HepG2 (cell line): Measurements from ENCODE around the gene CNKSR3. TPM values are rescaled to one million over a fixed set of nuclear protein-coding genes. Genes with fewer than 3 reads are reported as not detected.

Source experiments
- XRCC5 ChIP-seq: fragments of 200-400 bp; formaldehyde crosslinking; optimal IDR thresholded peaks from 2 replicates; pipeline ENCODE3; 2017; ENCODE audit warnings: mild to moderate bottlenecking, low read length
- ZNF136 ChIP-seq: sonication (generic); formaldehyde crosslinking; IDR thresholded peaks from 2 replicates; pipeline ENCODE4 v1.8.1; 2022; ENCODE audit warnings: low read depth, mild to moderate bottlenecking, moderate library complexity, missing genetic modification reagents
- polyA plus RNA-seq, 8 experiments: library from polyadenylated mRNA; depleted of rRNA in 3 of 8; stranded (reverse) in 7 of 8; unstranded in 1 of 8; fragments of >200 nt; fragmentation: Illumina TruSeq in 4 of 8; extraction: Trizol in 4 of 8; gene quantifications; 2 replicates each; pipeline versions ENCODE4 v1.2.1 to v1.2.3, GENCODE V29; 2011 to 2016; ENCODE audit warnings: low read depth in 4 of 8, missing spikeins in 1 of 8, mixed read lengths in 1 of 8; ENCODE audit not compliant: insufficient read depth in 1 of 8
- total RNA-seq, 5 experiments: library from RNA; depleted of rRNA; stranded (reverse); fragments of >200 nt; fragmentation: Illumina TruSeq; extraction: Trizol; gene quantifications; 2 replicates each; pipeline ENCODE4 v1.2.3, GENCODE V29; 2016; ENCODE audit warnings: low read depth in 1 of 5
- TF ChIP-seq, protein P1 (sequence below): sonication (generic); formaldehyde crosslinking; IDR thresholded peaks from 2 replicates; pipeline ENCODE4 v1.4.0; 2020; ENCODE audit warnings: mild to moderate bottlenecking, missing genetic modification reagents
- TF ChIP-seq, protein P2 (sequence below), 2 experiments: sonication (generic) in 1 of 2; formaldehyde crosslinking in 1 of 2; IDR thresholded peaks; 2 replicates each; pipeline versions ENCODE4 v1.5.1 to v1.6.1; 2011 to 2020; ENCODE audit warnings: borderline replicate concordance in 1 of 2, low read depth in 1 of 2, low read length in 1 of 2, mild to moderate bottlenecking in 1 of 2, missing genetic modification reagents in 1 of 2, moderate library complexity in 1 of 2
- TF ChIP-seq, protein P3 (sequence below): IDR thresholded peaks from 2 replicates; pipeline ENCODE4 v1.6.1; 2012; ENCODE audit warnings: low read depth, low read length, improper control_type of control experiment
- TF ChIP-seq, protein P4 (sequence below): sonication (generic); formaldehyde crosslinking; IDR thresholded peaks from 2 replicates; pipeline ENCODE4 v1.4.0; 2020; ENCODE audit warnings: missing genetic modification reagents
- TF ChIP-seq, protein P5 (sequence below): IDR thresholded peaks from 2 replicates; pipeline ENCODE4 v1.6.1; 2016
- TF ChIP-seq, protein P6 (sequence below): sonication (generic); formaldehyde crosslinking; conservative IDR thresholded peaks from 2 replicates; pipeline ENCODE4 v1.4.0; 2020; ENCODE audit warnings: mild to moderate bottlenecking, missing genetic modification reagents, moderate library complexity

Gene CNKSR3
- total and polyA plus RNA-seq, 2 of the 13 experiments (the other 11 are each of a cell fraction or from before 2014, with no cell fraction given): 9.2 to 38.6 TPM

- TF ChIP-seq, protein P1, sequence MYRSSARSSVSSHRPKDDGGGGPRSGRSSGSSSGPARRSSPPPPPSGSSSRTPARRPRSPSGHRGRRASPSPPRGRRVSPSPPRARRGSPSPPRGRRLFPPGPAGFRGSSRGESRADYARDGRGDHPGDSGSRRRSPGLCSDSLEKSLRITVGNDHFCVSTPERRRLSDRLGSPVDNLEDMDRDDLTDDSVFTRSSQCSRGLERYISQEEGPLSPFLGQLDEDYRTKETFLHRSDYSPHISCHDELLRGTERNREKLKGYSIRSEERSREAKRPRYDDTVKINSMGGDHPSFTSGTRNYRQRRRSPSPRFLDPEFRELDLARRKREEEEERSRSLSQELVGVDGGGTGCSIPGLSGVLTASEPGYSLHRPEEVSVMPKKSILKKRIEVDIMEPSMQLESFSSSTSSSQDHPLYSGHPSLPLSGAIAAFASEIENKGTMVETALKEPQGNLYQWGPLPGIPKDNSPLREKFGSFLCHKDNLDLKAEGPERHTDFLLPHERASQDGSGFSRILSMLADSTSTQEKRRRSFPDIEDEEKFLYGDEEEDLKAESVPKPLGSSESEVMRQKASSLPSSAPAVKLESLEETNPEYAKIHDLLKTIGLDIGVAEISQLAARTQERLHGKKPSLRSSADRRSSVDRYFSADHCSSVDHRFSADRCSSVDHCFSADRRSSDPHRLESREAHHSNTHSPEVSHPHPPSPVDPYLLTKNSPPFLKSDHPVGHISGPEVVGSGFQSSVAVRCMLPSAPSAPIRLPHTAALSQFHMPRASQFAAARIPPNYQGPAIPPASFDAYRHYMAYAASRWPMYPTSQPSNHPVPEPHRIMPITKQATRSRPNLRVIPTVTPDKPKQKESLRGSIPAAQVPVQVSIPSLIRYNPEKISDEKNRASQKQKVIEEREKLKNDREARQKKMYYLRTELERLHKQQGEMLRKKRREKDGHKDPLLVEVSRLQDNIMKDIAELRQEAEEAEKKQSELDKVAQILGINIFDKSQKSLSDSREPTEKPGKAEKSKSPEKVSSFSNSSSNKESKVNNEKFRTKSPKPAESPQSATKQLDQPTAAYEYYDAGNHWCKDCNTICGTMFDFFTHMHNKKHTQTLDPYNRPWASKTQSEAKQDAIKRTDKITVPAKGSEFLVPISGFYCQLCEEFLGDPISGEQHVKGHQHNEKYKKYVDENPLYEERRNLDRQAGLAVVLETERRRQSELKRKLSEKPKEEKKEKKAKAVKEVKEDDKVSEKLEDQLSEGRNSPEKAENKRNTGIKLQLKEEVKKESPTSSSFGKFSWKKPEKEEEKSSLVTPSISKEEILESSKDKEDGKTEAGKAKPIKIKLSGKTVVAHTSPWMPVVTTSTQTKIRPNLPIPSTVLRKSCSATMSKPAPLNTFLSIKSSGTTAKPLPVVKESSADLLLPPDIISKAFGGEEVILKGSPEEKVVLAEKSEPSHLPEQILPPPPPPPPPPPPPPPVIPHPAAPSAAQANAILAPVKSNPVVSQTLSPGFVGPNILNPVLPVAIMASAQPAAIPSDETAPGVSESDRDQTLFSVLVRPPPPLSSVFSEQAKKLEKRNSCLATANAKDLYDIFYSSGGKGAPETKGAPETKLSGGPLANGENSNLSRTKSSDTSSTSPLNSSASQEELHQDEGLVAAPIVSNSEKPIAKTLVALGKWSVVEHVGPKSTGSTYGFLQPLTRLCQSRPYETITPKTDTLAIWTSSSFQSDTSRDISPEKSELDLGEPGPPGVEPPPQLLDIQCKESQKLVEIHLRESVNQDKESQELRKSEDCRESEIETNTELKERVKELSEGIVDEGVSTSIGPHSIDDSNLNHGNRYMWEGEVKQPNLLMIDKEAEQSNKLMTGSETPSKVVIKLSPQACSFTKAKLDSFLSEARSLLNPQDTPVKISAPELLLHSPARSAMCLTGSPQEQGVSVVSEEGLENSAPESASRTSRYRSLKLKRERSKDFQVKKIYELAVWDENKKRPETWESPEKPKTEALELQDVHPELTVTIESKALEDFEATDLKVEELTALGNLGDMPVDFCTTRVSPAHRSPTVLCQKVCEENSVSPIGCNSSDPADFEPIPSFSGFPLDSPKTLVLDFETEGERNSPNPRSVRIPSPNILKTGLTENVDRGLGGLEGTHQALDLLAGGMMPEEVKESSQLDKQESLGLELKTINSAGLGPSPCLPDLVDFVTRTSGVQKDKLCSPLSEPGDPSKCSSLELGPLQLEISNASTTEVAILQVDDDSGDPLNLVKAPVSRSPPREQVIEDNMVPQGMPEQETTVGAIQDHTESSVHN (CRISPR knock-in tag): no peak
- TF ChIP-seq, protein P2, sequence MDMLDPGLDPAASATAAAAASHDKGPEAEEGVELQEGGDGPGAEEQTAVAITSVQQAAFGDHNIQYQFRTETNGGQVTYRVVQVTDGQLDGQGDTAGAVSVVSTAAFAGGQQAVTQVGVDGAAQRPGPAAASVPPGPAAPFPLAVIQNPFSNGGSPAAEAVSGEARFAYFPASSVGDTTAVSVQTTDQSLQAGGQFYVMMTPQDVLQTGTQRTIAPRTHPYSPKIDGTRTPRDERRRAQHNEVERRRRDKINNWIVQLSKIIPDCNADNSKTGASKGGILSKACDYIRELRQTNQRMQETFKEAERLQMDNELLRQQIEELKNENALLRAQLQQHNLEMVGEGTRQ (IDR thresholded peaks at IDR 0.05; ENCODE audit: low read depth, low read length): no peak
- TF ChIP-seq, protein P2 (CRISPR knock-in tag; IDR thresholded peaks at IDR 0.05; ENCODE audit: borderline replicate concordance): no peak
- TF ChIP-seq, protein P3, sequence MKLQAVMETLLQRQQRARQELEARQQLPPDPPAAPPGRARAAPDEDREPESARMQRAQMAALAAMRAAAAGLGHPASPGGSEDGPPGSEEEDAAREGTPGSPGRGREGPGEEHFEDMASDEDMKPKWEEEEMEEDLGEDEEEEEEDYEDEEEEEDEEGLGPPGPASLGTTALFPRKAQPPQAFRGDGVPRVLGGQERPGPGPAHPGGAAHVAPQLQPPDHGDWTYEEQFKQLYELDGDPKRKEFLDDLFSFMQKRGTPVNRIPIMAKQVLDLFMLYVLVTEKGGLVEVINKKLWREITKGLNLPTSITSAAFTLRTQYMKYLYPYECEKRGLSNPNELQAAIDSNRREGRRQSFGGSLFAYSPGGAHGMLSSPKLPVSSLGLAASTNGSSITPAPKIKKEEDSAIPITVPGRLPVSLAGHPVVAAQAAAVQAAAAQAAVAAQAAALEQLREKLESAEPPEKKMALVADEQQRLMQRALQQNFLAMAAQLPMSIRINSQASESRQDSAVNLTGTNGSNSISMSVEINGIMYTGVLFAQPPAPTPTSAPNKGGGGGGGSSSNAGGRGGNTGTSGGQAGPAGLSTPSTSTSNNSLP: no peak
- TF ChIP-seq ZNF136 (CRISPR knock-in tag) (no peak), XRCC5 (no peak)
- TF ChIP-seq, protein P4, sequence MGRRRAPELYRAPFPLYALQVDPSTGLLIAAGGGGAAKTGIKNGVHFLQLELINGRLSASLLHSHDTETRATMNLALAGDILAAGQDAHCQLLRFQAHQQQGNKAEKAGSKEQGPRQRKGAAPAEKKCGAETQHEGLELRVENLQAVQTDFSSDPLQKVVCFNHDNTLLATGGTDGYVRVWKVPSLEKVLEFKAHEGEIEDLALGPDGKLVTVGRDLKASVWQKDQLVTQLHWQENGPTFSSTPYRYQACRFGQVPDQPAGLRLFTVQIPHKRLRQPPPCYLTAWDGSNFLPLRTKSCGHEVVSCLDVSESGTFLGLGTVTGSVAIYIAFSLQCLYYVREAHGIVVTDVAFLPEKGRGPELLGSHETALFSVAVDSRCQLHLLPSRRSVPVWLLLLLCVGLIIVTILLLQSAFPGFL: no peak
- TF ChIP-seq, protein P5, sequence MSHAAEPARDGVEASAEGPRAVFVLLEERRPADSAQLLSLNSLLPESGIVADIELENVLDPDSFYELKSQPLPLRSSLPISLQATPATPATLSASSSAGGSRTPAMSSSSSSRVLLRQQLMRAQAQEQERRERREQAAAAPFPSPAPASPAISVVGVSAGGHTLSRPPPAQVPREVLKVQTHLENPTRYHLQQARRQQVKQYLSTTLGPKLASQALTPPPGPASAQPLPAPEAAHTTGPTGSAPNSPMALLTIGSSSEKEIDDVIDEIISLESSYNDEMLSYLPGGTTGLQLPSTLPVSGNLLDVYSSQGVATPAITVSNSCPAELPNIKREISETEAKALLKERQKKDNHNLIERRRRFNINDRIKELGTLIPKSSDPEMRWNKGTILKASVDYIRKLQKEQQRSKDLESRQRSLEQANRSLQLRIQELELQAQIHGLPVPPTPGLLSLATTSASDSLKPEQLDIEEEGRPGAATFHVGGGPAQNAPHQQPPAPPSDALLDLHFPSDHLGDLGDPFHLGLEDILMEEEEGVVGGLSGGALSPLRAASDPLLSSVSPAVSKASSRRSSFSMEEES (CRISPR knock-in tag): no peak
- TF ChIP-seq, protein P6, sequence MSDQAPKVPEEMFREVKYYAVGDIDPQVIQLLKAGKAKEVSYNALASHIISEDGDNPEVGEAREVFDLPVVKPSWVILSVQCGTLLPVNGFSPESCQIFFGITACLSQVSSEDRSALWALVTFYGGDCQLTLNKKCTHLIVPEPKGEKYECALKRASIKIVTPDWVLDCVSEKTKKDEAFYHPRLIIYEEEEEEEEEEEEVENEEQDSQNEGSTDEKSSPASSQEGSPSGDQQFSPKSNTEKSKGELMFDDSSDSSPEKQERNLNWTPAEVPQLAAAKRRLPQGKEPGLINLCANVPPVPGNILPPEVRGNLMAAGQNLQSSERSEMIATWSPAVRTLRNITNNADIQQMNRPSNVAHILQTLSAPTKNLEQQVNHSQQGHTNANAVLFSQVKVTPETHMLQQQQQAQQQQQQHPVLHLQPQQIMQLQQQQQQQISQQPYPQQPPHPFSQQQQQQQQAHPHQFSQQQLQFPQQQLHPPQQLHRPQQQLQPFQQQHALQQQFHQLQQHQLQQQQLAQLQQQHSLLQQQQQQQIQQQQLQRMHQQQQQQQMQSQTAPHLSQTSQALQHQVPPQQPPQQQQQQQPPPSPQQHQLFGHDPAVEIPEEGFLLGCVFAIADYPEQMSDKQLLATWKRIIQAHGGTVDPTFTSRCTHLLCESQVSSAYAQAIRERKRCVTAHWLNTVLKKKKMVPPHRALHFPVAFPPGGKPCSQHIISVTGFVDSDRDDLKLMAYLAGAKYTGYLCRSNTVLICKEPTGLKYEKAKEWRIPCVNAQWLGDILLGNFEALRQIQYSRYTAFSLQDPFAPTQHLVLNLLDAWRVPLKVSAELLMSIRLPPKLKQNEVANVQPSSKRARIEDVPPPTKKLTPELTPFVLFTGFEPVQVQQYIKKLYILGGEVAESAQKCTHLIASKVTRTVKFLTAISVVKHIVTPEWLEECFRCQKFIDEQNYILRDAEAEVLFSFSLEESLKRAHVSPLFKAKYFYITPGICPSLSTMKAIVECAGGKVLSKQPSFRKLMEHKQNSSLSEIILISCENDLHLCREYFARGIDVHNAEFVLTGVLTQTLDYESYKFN (CRISPR knock-in tag): peak; percentile 36; the same call in 1 of the 2 replicates
Observed at GRCh38 chr6:154469306-154469935, 41.1 kb downstream of the CNKSR3 start (continued).
